GM18873 (cell line): ENCODE measurements around the gene ITGA2.
"Not testable (repeated sequence)": the region's sequence is repeated elsewhere in the genome, so short reads cannot be mapped to it uniquely, and the experiment has no call there.

Source experiments
- ATAC-seq: cut with Tn5 transposase; IDR thresholded peaks from one replicate; pipeline ENCODE4 v1.9.1; 2021; ENCODE audit warnings: mild to moderate bottlenecking, moderate library complexity, moderate number of reproducible peaks; ENCODE audit not compliant: unreplicated experiment, low FRiP score

ITGA2 gene

DNA sequence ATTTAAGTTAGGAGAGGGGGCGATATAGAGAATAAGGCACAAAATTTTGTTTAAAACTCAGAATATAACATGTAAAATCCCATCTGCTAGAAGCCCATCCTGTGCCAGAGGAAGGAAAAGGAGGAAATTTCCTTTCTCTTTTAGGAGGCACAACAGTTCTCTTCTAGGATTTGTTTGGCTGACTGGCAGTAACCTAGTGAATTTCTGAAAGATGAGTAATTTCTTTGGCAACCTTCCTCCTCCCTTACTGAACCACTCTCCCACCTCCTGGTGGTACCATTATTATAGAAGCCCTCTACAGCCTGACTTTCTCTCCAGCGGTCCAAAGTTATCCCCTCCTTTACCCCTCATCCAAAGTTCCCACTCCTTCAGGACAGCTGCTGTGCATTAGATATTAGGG lies 102.1 kb downstream of the ITGA2 start:
- no peak for ATAC-seq

DNA sequence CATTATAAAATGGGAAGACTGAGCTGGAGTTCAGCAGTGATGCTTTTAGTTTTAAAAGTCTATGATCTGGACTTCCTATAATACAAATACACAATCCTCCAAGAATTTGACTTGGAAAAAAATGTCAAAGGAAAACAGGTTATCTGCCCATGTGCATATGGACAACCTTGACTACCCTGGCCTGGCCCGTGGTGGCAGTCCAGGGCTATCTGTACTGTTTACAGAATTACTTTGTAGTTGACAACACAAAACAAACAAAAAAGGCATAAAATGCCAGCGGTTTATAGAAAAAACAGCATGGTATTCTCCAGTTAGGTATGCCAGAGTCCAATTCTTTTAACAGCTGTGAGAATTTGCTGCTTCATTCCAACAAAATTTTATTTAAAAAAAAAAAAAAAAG lies 103.1 kb downstream of the ITGA2 start:
- no peak for ATAC-seq

DNA sequence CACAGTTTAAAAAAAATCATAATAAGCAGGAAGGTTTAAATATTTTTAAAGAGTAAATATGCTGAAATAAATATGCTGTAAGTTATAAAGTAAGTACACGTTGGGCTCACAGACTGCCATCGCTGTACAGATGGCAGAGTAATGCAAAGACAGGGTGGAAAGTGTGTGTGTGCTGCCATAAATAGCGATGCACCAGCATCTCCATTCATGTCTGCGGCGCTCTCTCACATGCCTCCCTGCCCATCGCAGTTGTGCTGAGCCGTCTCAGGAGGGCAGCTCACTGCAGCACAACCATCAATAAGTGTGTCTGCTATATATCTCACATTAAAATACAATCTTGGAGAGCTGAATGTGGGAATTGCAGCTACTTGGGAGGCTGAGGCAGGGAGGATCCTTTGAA lies 106.1 kb downstream of the ITGA2 start:
- ATAC-seq: no peak

DNA sequence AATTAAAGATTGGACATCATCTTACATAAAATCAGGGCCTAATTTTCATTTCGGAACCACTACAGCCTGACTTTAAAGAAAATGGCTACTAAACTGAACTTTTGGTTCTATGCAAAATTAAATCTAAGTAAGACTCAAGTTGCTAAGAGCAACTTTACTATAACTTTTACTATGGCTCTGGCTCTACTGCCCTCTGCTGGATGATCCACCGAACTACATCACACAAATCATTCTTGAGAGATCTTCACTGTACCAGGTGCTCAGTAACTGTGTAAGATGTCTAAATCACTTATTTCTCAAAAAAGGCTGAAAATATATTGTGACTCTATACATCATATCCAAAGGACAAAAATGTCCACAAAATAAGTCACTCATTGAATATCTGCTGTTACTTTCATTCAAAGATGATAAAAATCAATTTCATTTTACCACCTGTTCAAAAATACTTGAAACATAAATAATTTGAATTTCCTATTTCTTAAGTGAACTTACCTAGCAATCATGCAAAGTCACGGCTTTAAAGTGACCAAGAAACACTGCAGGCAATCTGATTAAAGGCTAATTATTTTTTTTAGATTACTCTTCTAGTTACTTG lies 106.9 kb downstream of the ITGA2 start:
- peak; percentile 78 for ATAC-seq

DNA sequence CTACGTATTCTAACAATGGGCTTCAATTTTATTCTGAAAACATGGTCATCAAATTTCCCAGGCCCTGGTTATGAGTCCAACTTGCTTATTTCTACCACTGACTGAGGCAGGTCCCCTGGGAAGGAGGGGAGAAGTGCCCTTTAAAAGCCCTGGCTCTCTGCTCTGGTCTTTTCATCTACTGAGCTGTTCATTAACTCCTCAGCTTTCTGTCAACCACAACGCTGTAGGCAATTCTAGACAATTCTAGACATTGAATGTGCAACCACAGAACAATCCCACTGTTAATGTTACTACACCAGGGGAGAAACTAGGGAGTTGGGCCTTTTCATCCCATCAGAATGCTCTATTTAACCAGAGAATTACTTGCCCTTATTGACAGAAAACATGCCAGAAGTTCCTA lies 110.4 kb downstream of the ITGA2 start:
- no peak for ATAC-seq

DNA sequence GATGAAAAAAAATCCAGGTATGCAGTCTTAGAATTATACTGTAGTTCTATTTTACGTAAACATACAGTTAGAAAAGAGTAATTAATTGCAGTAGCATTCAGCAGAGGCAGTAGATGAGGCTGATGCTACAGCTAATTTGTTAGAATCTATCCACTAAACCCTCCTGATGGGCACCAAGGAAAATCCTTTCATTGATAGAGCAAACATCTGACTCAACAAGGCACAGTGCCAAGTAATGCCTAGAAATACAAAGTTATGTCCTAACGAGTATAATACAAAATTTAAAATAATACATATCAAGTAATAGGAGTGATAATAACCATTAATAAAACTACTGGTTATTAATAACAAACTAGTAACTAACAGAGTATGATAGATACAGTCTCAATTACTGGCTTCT lies 111.5 kb downstream of the ITGA2 start:
- ATAC-seq: no peak

DNA sequence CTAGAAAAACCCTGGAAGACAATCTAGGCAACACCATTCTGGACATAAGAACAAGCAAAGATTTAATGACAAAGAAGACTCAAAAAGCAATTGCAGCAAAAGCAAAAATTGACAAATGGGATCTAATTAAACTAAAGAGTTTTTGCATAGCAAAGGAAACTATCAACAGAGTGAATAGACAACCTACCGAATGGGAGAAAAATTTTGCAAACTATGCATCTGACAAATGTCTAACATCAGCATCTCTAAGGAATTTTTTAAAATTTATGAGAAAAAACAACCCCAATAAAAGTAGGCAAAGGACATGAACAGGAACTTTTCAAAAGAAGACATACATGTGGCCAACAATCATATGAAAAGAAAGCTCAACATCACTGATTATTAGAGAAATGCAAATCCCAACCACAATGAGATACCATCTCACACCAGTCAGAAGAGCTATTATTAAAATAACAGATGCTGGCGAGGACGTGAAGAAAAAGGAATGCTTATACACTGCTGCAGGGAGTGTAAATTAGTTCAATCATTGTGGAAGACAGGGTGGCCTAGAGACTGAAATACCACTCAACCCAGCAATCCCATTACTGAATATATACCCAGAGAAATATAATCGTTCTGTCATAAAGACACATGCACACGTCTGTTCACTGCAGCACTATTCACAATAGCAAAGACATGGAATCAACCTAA lies 116.6 kb downstream of the ITGA2 start:
- no peak for ATAC-seq

DNA sequence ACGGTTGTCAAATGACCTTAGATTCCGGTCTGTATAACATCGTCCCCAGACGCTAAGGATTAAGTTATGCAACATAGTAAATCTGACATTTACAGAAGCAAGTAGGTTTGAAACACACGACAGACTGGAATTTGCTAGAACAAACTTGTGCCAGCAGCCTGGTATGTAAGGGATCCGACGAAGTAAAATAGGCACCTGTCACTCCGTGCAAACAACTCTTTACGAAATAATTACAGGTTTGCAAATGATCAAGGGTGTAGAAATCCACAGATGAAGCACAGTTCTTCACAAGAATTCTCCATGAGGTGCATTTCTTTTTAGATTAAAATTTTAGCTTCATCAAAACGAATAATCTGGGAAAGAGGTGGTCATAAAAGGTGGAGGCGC lies 119.9 kb downstream of the ITGA2 start:
- ATAC-seq: peak; percentile 12

DNA sequence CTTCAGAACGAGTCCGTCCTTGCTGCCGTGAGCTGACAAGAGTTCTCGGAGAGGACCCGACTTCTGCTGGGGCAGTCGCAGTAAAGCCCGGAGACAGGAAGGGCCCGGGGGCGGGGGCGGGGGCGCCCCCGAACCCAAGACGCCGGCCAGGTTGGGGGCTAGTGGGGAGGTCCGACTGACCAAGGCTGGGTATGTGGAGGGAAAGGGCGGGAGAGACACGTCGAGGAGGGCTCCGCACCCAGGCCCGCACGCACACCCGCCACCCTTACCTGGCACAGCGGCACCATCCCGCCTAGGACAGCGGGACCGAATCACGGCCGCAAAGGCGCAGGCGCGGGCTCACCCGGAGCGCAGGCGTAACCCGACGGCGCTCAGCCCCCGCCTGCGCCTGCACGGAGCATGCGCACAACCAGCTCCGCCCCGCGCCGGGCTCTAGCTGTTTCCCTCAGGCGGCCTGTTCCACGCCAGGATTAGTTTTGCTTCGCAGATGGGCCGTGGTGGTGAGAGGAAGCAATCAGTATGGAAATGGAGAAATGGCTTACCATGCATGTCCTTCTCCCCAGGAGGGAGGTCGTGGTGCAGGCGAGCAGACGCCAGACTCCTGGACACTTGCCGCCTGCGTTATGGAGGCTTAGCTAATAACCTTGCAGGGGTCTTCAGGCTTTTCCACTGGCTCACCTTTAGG lies 120.4 kb downstream of the ITGA2 start, which contains the start of gene MOCS2:
TSS of gene MOCS2 (minus strand) at position 315 of the 685 bp plus-strand sequence. CDS start 2,583 bp downstream, outside the sequence.
- peak; percentile 89 for ATAC-seq

DNA sequence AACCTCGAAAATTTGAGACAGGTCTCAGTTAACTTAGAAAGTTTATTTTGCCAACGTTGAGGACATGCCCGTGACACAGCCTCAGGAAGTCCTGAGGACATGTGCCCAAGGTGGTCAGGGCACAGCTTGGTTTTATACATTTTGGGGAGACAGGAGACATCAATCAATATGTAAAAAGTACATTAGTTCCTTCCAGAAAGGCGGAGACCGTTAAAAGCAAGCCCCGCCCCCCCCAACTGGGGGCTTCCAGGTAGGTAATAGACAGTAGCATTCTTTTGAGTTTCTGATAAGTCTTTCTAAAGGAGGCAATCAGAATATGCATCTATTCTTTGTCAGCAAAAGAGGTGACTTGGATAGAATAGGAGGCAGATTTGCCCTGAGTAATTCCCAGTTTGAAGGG lies 121.0 kb downstream of the ITGA2 start:
- peak; percentile 14 for ATAC-seq

DNA sequence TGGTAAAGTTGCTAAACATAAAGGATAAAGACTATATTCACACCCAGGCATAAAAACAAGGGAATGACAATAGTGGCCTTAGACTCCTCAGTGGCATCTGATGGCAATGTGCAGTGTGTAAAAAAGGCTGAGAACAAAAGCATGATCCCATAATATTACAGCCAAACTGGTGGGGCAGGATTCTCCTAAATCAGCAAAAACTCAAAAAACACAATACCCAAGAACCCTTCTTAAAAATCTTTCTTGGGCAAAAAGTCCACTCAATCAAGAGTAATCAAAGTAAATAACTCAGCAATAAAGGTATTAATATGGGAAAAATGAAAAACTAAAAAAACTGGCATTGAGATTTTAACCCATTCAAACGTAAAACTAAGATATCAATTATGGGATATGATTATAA lies 122.0 kb downstream of the ITGA2 start:
- ATAC-seq: no peak

DNA sequence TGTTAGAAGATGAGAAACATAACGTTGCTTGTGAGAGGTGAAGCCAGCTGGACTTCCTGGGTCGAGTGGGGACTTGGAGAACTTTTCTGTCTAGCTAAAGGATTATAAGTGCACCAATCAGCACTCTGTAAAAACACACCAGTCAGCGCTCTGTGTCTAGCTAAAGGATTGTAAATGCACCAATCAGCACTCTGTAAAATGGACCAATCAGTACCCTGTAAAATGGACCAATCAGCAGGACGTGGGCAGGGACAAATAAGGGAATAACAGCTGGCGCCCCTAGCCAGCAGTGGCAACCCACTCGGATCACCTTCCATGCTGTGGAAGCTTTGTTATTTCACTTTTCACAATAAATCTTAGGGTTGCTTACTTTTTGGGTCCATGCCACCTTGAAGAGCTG lies 123.2 kb downstream of the ITGA2 start:
- not testable (repeated sequence) for ATAC-seq

DNA sequence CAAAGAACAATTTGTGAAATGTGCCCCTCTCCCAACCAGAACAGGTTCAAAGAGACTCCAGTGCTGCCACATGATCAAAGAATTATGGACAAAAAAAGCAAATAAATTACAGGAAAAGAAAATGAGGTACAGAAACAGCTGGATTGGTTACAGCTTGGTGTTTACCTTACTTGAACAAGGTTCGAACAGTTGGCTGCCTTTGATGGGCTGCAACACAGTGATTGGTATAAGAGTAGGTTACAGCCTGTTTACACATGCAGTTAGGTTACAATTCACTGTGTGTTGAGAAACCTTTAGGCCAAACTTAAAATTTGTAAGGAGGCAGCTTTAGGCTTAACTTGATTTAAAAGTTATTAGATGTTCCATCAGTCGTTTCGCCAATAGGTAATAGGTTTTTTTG lies 123.8 kb downstream of the ITGA2 start:
- ATAC-seq: no peak

DNA sequence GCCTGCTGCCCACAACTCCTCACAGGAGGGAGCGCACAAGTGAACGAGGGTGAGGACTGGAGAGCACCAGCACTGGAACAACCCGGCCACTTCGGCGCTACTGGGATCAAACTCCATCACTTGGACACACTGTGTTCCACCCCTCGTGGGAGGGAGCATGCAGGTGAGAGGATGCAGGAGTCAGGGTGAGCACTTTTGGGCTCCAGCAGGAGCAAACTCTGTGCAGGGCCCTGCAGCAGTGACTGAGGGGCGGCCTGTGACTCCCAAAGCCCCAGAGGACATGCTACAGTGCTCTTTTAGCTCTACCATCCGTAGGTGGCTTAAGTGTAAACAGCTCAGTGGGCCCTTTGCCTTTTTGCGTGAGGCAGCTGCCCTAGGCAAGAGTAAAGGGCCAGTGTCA lies 124.8 kb downstream of the ITGA2 start:
- no peak for ATAC-seq

DNA sequence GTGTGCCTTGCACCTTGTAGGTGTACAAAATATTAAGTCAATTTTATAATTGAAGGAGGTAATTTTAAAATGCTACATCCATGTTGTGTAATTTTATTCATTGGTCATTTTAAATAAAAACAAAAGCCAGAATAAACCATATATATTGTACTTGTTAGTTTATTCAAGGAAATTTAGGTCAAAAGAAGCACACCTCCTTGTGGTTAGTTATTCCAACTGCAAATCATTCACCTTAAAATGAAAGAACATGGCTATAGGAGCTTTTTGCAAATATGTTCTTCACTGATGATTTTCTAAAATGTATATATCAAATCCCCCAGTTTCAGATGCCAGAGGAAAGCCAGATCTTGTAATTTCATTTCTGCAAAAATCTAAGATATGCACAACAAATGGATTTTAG lies 125.8 kb downstream of the ITGA2 start:
- no peak for ATAC-seq

DNA sequence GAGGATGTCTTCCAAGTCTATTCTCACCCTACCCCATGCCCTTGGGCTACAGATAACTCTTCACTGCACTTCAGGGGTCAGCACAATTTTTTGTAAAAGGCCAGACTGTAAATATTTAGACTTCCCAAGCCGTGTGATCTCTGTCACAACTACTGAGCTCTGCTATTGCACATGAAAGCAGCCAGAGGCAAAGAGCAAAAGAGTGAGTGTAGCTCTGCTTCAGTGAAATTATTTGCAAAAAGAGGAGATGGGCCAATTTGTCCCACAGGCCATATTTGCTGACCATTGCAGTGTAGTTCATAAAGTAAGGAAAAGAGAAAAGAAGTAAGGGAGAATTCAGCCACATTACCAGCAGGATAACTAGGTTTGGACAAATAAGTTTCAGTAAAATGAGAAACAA lies 127.4 kb downstream of the ITGA2 start:
- no peak for ATAC-seq

DNA sequence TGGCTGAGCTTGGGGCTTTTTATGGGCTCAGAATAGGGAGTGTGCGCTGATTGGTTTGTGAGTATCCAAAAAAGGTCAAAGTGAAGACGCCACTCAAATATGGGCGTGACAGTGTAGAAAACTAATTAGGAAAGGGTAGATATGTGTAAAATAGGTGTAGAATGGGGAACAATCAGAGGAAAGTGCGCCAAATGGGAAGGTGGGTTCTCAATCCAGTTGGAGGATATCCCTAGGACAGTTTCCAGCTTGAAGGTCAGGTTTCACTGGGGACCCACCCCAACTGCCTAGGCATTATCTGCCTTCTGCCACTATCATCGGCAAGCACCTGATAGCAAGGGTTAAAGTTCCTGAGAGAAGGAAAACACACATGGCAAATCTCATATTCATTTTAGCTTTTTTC lies 129.7 kb downstream of the ITGA2 start:
- no peak for ATAC-seq

DNA sequence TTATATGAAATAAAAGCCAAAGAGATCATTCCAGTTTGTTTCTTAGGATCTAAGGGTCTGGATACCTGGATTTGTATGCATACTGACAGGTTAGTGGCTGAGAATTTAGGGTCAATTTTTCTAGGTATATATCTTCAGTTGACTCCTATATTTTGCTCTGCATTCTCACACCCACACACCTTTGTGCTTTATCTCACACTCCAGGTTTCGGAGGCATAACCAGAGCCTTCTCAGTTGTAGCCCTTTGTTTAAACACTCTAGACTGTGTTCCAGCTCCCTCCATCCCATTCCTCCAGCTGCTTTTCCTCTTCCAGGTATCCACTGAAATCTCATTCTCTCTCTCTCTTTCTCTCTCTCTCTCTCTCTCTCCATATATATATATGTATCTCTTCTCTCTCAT lies 131.0 kb downstream of the ITGA2 start:
- no peak for ATAC-seq

DNA sequence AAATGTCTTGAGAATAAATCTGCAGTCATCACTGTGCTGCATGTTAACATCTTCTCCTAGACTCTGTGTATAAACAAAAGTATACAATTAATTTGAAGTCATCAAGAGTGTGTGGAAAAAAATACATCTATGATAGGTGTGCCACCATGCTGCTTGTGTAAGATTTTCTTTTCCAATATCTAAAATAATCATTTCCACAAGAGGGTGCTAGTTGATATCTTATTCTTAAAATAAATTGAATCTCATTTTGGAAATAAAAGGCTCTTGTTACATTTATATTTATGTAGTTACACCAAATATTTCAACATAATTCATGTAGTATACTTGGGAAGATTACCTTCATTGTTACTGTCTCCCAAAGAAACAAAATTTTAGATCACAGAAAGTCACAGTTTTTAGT lies 134.6 kb downstream of the ITGA2 start:
- ATAC-seq: no peak

DNA sequence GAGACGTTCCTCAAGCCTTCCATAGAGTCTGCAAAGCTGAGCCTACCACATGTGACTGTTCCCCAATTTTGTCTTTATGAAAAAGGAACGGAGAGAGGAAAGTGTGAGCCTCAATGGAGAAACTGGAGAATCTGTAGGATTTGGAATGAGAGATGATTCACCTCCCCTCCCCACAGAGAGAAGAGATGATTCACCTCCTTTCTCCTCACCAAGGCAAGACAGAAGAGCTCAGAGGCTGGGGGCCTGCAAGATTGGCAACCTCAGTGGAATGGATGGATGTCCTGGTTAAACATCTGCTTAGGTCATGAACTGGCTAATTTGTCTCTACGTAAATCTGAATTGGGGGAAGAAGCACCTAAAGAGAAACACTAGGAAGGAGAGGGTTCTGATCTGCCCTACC lies 137.4 kb downstream of the ITGA2 start:
- no peak for ATAC-seq

DNA sequence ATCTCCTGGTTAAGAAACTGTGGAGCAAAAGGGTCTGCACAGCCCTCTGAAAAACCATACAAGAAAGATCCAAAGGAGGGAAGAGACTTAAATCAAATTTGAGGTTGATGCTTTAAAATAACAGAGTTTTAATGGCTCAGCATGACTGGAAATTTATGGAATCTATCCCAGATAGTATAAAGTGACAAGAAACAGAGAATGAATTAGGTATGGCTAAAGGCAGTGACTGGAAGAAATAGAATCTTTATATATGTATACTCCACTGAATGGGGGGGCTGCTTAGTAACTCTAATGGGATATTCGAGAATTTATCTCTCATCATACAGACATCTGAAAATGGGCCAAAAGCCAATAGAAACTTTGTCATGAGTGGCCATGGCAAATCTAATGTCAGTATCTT lies 138.0 kb downstream of the ITGA2 start:
- no peak for ATAC-seq

DNA sequence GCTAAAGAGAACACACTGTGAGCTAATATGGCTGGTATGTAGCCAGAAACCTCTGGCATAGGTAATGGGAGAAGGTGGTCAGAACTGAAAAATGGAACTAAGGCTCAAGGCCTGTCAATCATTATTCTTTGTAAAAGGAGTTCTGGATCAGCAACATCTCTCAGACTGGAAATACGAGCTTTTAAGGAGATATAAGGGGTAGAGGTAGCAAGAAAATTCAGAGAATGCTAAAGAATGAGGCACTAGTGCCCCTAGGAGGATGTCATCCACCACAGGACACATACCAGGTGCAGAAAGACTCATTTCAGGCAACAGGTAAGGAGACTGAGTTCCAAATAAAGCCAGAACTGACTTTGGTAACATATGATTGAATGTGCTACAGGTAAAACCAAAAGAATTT lies 139.3 kb downstream of the ITGA2 start:
- ATAC-seq: no peak
